WTC11 (cell line): ENCODE data around the gene RPS6KA2.

Experiments
- CREM ChIP-seq: sonication (generic); formaldehyde crosslinking; IDR thresholded peaks from 2 replicates; pipeline ENCODE4 v1.8.1; 2022; ENCODE audit warnings: mild to moderate bottlenecking, missing genetic modification reagents, moderate library complexity
- USF1 ChIP-seq: sonication (generic); formaldehyde crosslinking; IDR thresholded peaks from 2 replicates; pipeline ENCODE4 v1.8.0; 2022; ENCODE audit warnings: mild to moderate bottlenecking, missing genetic modification reagents

GRCh38 chr6:166464068-166465002 is 162.7 kb downstream of the RPS6KA2 start:
- TF ChIP-seq CREM (no peak), USF1 (CRISPR knock-in tag) (no peak)
